GM23248 (cell line): ENCODE measurements around the gene KNDC1. TPM values are rescaled to one million over a fixed set of nuclear protein-coding genes. Genes with fewer than 3 reads are reported as not detected.

ENCODE experiments used
- DNase-seq: peaks from one replicate; pipeline ENCODE4 v3.0.0-alpha.2; 2015
- H2AFZ ChIP-seq: fragments of 200-600 bp; sonication (generic); 2 replicates; pipeline ENCODE4 v1.6.1; 2016; ENCODE audit warnings: antibody characterized with exemption
- H3F3A ChIP-seq: fragments of 200-600 bp; sonication (generic); 2 replicates; pipeline ENCODE4 v1.6.1; 2016; ENCODE audit warnings: mild to moderate bottlenecking, antibody characterized with exemption, mixed run types; ENCODE audit not compliant: insufficient read depth
- H3K27ac ChIP-seq: fragments of 200-600 bp; sonication (generic); 2 replicates; pipeline ENCODE4 v1.5.1; 2016; ENCODE audit warnings: mild to moderate bottlenecking
- H3K27me3 ChIP-seq: fragments of 200-600 bp; sonication (generic); replicated peaks from 2 replicates; pipeline ENCODE4 v1.6.1; 2016; ENCODE audit warnings: mild to moderate bottlenecking; ENCODE audit not compliant: insufficient read depth
- H3K36me3 ChIP-seq: fragments of 200-600 bp; sonication (generic); 2 replicates; pipeline ENCODE4 v1.6.1; 2016; ENCODE audit warnings: low read depth, mild to moderate bottlenecking
- H3K4me1 ChIP-seq: fragments of 200-600 bp; sonication (generic); 2 replicates; pipeline ENCODE4 v1.6.1; 2016; ENCODE audit warnings: mild to moderate bottlenecking; ENCODE audit not compliant: insufficient read depth
- H3K4me2 ChIP-seq: fragments of 200-600 bp; sonication (generic); one replicate; pipeline ENCODE4 v1.6.1; 2016; ENCODE audit warnings: mild to moderate bottlenecking; ENCODE audit not compliant: unreplicated experiment
- H3K4me3 ChIP-seq: fragments of 200-600 bp; sonication (generic); 2 replicates; pipeline ENCODE4 v1.5.1; 2016; ENCODE audit warnings: mild to moderate bottlenecking
- H3K79me2 ChIP-seq: fragments of 200-600 bp; sonication (generic); 2 replicates; pipeline ENCODE4 v1.6.1; 2016; ENCODE audit warnings: mild to moderate bottlenecking; ENCODE audit not compliant: insufficient read depth
- H3K9ac ChIP-seq: fragments of 200-600 bp; sonication (generic); 2 replicates; pipeline ENCODE4 v1.6.1; 2016; ENCODE audit warnings: mild to moderate bottlenecking
- H3K9me2 ChIP-seq: fragments of 200-600 bp; sonication (generic); 2 replicates; pipeline ENCODE4 v1.6.1; 2016; ENCODE audit warnings: mixed run types, mild to moderate bottlenecking, moderate library complexity; ENCODE audit not compliant: insufficient read depth
- H3K9me3 ChIP-seq: fragments of 200-600 bp; sonication (generic); one replicate; pipeline ENCODE4 v1.6.1; 2017; ENCODE audit warnings: low read depth
- H4K20me1 ChIP-seq: fragments of 200-600 bp; sonication (generic); 2 replicates; pipeline ENCODE4 v1.6.0; 2016; ENCODE audit not compliant: insufficient read depth
- EZH2 ChIP-seq: fragments of 200-600 bp; sonication (generic); IDR thresholded peaks from 2 replicates; pipeline ENCODE4 v1.6.1; 2018; ENCODE audit warnings: antibody characterized with exemption, mild to moderate bottlenecking; ENCODE audit not compliant: insufficient read depth, poor library complexity, severe bottlenecking
- EZH2phosphoT487 ChIP-seq: fragments of 200-600 bp; sonication (generic); IDR thresholded peaks from 2 replicates; pipeline ENCODE4 v1.6.1; 2018; ENCODE audit warnings: antibody characterized with exemption, moderate library complexity, mild to moderate bottlenecking, low read depth; ENCODE audit not compliant: insufficient read depth
- WGBS, 2 experiments: methylation state at CpG; one replicate each; pipeline ENCODE4 v1.1.6; 2015 to 2017; ENCODE audit warnings: low lambda C conversion rate in 2 of 2, low coverage in 1 of 2; ENCODE audit errors: missing lambda C conversion rate in 2 of 2; 5-methylcytosine and 5-hydroxymethylcytosine counted together
- in situ Hi-C: fragments of 300-500 bp; cut with MboI; formaldehyde crosslinking; loops from 2 replicates; pipeline ENCODE4 v1.15.0; 2020
- polyA plus RNA-seq: library from polyadenylated mRNA; unstranded; fragments of >200 nt; fragmentation: Nextera tagmentation; extraction: Ambion mirVana; gene quantifications from 2 replicates; pipeline ENCODE4 v1.2.1, GENCODE V29; 2016
- total RNA-seq: library from RNA; depleted of rRNA; stranded (reverse); fragments of >200 nt; shearing (Covaris generic); gene quantifications from 2 replicates; pipeline ENCODE4 v1.2.3, GENCODE V29; 2014

The KNDC1 gene
- total and polyA plus RNA-seq, 2 experiments from 2014 or later: 0.44 to 0.54 TPM

DNA sequence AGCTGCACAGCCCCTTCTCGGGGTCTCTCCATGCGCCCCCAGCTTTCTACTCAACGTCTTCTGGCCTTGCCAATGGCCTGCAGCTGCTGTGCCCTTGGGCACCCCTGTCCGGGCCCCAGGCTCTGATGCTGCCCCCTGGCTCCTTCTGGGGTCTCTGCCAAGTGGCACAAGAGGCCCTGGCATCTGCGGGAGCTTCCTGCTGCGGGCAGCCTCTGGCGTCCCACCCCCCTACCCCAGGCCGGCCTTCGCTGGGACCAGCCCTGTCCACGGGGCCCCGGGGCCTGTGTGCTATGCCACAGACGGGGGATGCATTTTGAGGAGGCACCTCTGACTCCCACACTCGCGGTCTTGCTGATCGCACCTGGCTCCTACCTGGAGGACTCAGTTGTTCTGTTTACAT, 80.0 kb downstream of the KNDC1 start:
- Histone ChIP-seq H3K9ac (no peak overlapping the region), H3F3A (no peaks in the 10 kb centered on the region), H2AFZ (no peak overlapping the region), H3K27ac (no peak overlapping the region), H3K36me3 (no peaks in the 10 kb centered on the region), H3K4me2 (no peak overlapping the region), H3K4me1 (no peaks in the 10 kb centered on the region), H3K27me3 (peaks cover 64% of the 10 kb centered on the region), H4K20me1 (no peaks in the 10 kb centered on the region), H3K9me3 (no peaks in the 10 kb centered on the region), H3K79me2 (no peaks in the 10 kb centered on the region), H3K9me2 (no peaks in the 10 kb centered on the region), H3K4me3 (no peak overlapping the region)
- 61 to 67% methylated on average over 14 to 15 of the region's 15 CpGs for WGBS, 2 experiments
- in situ Hi-C loops: no loop called here
- no peak for DNase-seq
- TF ChIP-seq EZH2: no peak
- TF ChIP-seq EZH2phosphoT487: no peak

DNA sequence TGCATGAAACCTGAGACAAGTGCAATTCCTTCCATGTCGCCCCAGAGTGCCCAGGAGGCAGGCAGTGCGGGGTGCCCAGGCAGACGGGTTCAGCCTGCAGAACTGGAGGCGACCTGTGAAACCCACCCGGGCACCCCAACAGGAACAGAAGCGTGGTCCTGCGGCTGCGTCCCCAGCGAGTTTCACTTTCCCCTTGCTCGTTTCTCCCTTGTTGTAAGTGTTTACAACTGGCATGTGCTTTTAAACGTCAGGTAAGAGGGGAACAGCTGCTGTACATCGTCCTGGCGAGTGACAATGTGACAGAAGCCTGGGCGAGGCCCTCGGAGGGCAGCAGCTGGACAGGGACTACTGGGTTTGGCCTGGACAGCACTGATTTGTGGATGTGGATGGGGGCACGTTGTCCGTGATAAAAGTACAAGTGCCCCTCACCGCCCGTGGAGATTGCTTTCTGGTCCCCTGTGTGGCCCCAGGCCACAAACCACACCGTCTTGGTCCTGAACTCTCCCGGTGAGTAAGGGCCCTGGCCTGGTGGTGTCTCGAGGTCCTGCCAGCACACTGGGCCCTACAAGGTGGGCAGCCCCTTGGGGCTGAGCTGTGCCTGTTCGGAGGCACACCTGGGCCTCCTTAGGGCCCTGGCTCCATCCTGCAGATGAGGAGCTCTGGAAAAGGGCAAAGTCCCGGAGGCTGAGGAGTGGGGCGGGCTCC, 81.6 kb downstream of the KNDC1 start:
- no peak overlapping the region for H3K4me2 ChIP-seq
- H4K20me1 ChIP-seq: no peaks in the 10 kb centered on the region
- H3K27me3 ChIP-seq: peaks cover 54% of the 10 kb centered on the region
- no peaks in the 10 kb centered on the region for H3K36me3 ChIP-seq
- H2AFZ ChIP-seq: no peak overlapping the region
- no peaks in the 10 kb centered on the region for H3K4me1 ChIP-seq
- no peaks in the 10 kb centered on the region for H3K9me2 ChIP-seq
- 56% methylated on average over 24 to 25 of the region's 25 CpGs for WGBS, 2 experiments
- H3K79me2 ChIP-seq: no peaks in the 10 kb centered on the region
- no peaks in the 10 kb centered on the region for H3F3A ChIP-seq
- H3K9me3 ChIP-seq: no peaks in the 10 kb centered on the region
- H3K27ac ChIP-seq: no peak overlapping the region
- in situ Hi-C loops: no loop called here
- no peak for DNase-seq
- TF ChIP-seq EZH2phosphoT487 (no peak), EZH2 (no peak)
- no peak overlapping the region for H3K9ac ChIP-seq
- no peak overlapping the region for H3K4me3 ChIP-seq

DNA sequence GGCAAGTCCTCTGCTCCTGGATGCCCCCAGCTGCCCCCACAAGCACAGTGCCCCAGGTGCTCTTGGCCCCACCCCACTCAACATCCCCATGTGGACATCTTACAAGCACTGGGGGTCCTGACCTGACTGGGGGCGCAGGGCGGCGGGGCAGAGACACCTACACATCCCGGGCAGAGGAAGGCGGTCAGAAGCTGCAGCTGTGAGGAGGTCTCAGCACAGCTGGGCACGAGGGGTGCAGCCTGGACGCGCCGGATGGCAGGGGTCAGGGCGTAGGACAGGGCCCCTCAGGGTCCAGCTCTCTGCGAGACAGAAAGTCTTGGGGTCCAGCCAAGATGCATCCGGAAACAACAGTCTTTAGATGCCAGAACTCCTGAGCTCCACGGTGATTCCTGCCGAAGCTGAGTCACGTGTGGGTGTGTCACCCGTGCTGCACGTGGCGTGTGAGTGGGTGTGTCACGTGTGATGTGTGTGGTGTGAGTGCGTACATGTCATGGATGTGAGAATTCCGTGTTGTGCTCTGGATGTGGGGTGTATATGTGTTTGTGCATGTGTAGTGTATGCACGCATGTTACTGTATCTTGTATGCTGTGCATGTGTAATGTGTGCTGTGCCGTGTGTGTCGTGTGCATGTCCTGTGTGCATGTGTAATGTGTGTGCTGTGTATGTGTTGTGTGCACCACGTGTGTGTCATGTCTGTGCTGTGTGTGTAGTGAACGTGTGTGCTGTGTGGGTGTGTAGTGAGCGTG, 82.8 kb downstream of the KNDC1 start:
- in situ Hi-C loops: no loop called here
- Histone ChIP-seq H3K36me3 (no peaks in the 10 kb centered on the region), H3K4me1 (no peaks in the 10 kb centered on the region), H3K9ac (no peak overlapping the region), H2AFZ (no peak overlapping the region), H3K79me2 (no peaks in the 10 kb centered on the region), H3K27ac (no peak overlapping the region), H3K27me3 (peaks cover 42% of the 10 kb centered on the region), H3K4me3 (no peak overlapping the region), H3K9me3 (no peaks in the 10 kb centered on the region), H3F3A (no peaks in the 10 kb centered on the region), H3K9me2 (no peaks in the 10 kb centered on the region), H4K20me1 (no peaks in the 10 kb centered on the region), H3K4me2 (no peak overlapping the region)
- no peak for TF ChIP-seq EZH2phosphoT487
- TF ChIP-seq EZH2: no peak
- 55 to 59% methylated on average over 27 of the region's 27 CpGs for WGBS, 2 experiments
- DNase-seq: peak; percentile 74

DNA sequence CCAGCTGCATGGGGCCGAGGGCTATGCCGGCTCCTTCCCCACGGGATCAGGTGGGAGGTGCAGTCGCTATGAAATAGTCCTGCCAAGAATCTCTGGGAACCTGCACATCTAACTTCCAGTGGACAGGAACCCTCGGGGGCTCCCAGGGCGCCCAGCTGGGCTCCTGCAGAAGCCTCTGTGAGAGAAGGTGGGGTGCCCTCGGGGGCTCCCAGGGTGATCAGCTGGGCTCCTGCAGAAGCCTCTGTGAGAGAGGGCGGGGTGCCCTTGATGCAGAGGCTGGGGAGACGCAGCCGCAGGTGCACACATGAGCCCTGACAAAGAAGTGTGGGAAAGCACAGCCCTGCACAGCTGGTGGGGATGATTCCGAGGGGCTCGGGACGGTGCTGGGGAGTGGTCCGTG, 83.6 kb downstream of the KNDC1 start:
- no peak overlapping the region for H2AFZ ChIP-seq
- in situ Hi-C loops: no loop called here
- no peaks in the 10 kb centered on the region for H3K9me2 ChIP-seq
- no peak overlapping the region for H3K4me2 ChIP-seq
- no peak for DNase-seq
- H3K27me3 ChIP-seq: peaks cover 34% of the 10 kb centered on the region
- no peak for TF ChIP-seq EZH2
- no peak for TF ChIP-seq EZH2phosphoT487
- no peak overlapping the region for H3K4me3 ChIP-seq
- H3K9ac ChIP-seq: no peak overlapping the region
- no peaks in the 10 kb centered on the region for H3K4me1 ChIP-seq
- WGBS, 2 experiments: 46 to 47% methylated on average over 14 of the region's 14 CpGs
- no peaks in the 10 kb centered on the region for H4K20me1 ChIP-seq
- no peaks in the 10 kb centered on the region for H3K79me2 ChIP-seq
- H3K9me3 ChIP-seq: no peaks in the 10 kb centered on the region
- no peaks in the 10 kb centered on the region for H3F3A ChIP-seq
- no peaks in the 10 kb centered on the region for H3K36me3 ChIP-seq
- no peak overlapping the region for H3K27ac ChIP-seq
